Brain pericyte (primary cell): ENCODE data around the gene AXIN1.
"Not testable (repeated sequence)": the region's sequence is repeated elsewhere in the genome, so short reads cannot be mapped to it uniquely, and the experiment has no call there.

Experiments
- DNase-seq: peaks from one replicate; pipeline ENCODE4 v3.0.0-alpha.2; 2012; ENCODE audit warnings: low read depth, low spot score

AXIN1 gene

GRCh38 chr16:370443-370842 lies 17.9 kb upstream of the AXIN1 start, which contains the start of gene MRPL28:
MRPL28 (minus strand) TSS chr16:370538; CDS start chr16:370218, 320 bp downstream.
- peak; percentile 86 for DNase-seq

GRCh38 chr16:369866-370436 lies 17.4 kb upstream of the AXIN1 start:
- DNase-seq, result no peak

GRCh38 chr16:369275-369865 lies 16.8 kb upstream of the AXIN1 start:
- DNase-seq, result no peak

- DNase-seq, result no peak
Observed at GRCh38 chr16:368388-369158, 16.1 kb upstream of the AXIN1 start.

GRCh38 chr16:367333-367903 lies 14.9 kb upstream of the AXIN1 start:
- no peak for DNase-seq

GRCh38 chr16:366476-366875 lies 14.0 kb upstream of the AXIN1 start:
- DNase-seq, result no peak

GRCh38 chr16:364595-365491 lies 12.3 kb upstream of the AXIN1 start:
- no peak for DNase-seq

GRCh38 chr16:363766-364490 lies 11.4 kb upstream of the AXIN1 start:
- no peak for DNase-seq

- DNase-seq, result no peak
Observed at GRCh38 chr16:363110-363765, 10.7 kb upstream of the AXIN1 start.

- DNase-seq, result not testable (repeated sequence)
Observed at GRCh38 chr16:362702-362999, 10.1 kb upstream of the AXIN1 start.

- no peak for DNase-seq
Observed at GRCh38 chr16:361872-362701, 9.6 kb upstream of the AXIN1 start.

GRCh38 chr16:361341-361871 lies 8.9 kb upstream of the AXIN1 start:
- no peak for DNase-seq

- DNase-seq, result no peak
Observed at GRCh38 chr16:360698-361336, 8.3 kb upstream of the AXIN1 start.

- DNase-seq, result no peak
Observed at GRCh38 chr16:359871-360697, 7.6 kb upstream of the AXIN1 start.

GRCh38 chr16:359067-359763 lies 6.7 kb upstream of the AXIN1 start:
- no peak for DNase-seq

- no peak for DNase-seq
Observed at GRCh38 chr16:356741-357140, 4.2 kb upstream of the AXIN1 start.

- no peak for DNase-seq
Observed at GRCh38 chr16:354971-355461, 2.5 kb upstream of the AXIN1 start.
